B cell (primary cell): Measurements from ENCODE around the gene BDH1. TPM values are rescaled to one million over a fixed set of nuclear protein-coding genes. Genes with fewer than 3 reads are reported as not detected.

Source experiments
- ATAC-seq: fragments of 200-7000 bp; cut with Tn5 transposase; one replicate; pipeline ENCODE4 v1.10.0; 2021; ENCODE audit warnings: low read depth, mild to moderate bottlenecking, moderate number of reproducible peaks, moderate library complexity
- CTCF ChIA-PET: fragments of 350-600 bp; sonication (Branson Sonifier 250); formaldehyde crosslinking; loops from one replicate; lab custom pipeline; 2021; ENCODE audit warnings: antibody characterized with exemption, inconsistent platforms; lab: Charles Lee
- POLR2A ChIA-PET: fragments of 350-600 bp; sonication (Branson Sonifier 250); formaldehyde crosslinking; loops from one replicate; lab custom pipeline; 2021; ENCODE audit warnings: antibody characterized with exemption; lab: Charles Lee
- DNase-seq: peaks from one replicate; pipeline ENCODE4 v3.0.0; 2013
- H2AFZ ChIP-seq: 2 replicates; pipeline ENCODE4 v1.6.1; 2012; ENCODE audit warnings: mild to moderate bottlenecking, low read depth, low read length; ENCODE audit not compliant: insufficient read depth, poor library complexity, severe bottlenecking
- H3K27ac ChIP-seq, 2 donors: 1 replicate in 1 of 2; 2 replicates in 1 of 2; pipeline ENCODE4 v1.5.1; 2012 to 2013; ENCODE audit warnings: low read length in 2 of 2, mild to moderate bottlenecking in 2 of 2, moderate library complexity in 1 of 2
- H3K27me3 ChIP-seq, 4 experiments: fragments of 200-600 bp in 1 of 4; sonication (generic) in 1 of 4; replicated peaks in 1 of 4; 1 replicate in 2 of 4; 2 replicates in 2 of 4; pipeline versions ENCODE4 v1.6.1 to v1.7.0; 2013 to 2016; ENCODE audit warnings: low read length in 3 of 4, mild to moderate bottlenecking in 2 of 4, mixed read lengths in 1 of 4, moderate library complexity in 1 of 4; ENCODE audit not compliant: insufficient read depth in 4 of 4, control insufficient read depth in 3 of 4; ENCODE audit errors: control extremely low read depth in 1 of 4
- H3K36me3 ChIP-seq, 2 experiments: replicated peaks in 1 of 2; 1 replicate in 1 of 2; 2 replicates in 1 of 2; pipeline versions ENCODE4 v1.6.1 to v1.7.1; 2013; ENCODE audit warnings: low read length in 1 of 2; ENCODE audit not compliant: insufficient read depth in 2 of 2, control insufficient read depth in 1 of 2; ENCODE audit errors: control extremely low read depth in 1 of 2, extremely low read depth in 1 of 2
- H3K4me1 ChIP-seq, 2 donors: fragments of 200-600 bp in 1 of 2; sonication (generic) in 1 of 2; 1 replicate in 1 of 2; 2 replicates in 1 of 2; pipeline versions ENCODE4 v1.5.1 to v1.6.1; 2013 to 2017; ENCODE audit warnings: low read length in 2 of 2; ENCODE audit not compliant: control insufficient read depth in 2 of 2, insufficient read depth in 2 of 2
- H3K4me2 ChIP-seq: replicated peaks from 2 replicates; pipeline ENCODE3; 2012; ENCODE audit warnings: mild to moderate bottlenecking, low read depth, low read length; ENCODE audit not compliant: poor library complexity, severe bottlenecking
- H3K4me3 ChIP-seq, 5 experiments: fragments of 200-600 bp in 1 of 5; sonication (generic) in 1 of 5; 1 replicate in 3 of 5; 2 replicates in 2 of 5; pipeline versions ENCODE4 v1.5.1 to v1.7.0; 2011 to 2016; ENCODE audit warnings: low read length in 4 of 5, mild to moderate bottlenecking in 4 of 5, low read depth in 2 of 5, control low read depth in 1 of 5, moderate library complexity in 1 of 5; ENCODE audit not compliant: insufficient read depth in 1 of 5; ENCODE audit errors: control extremely low read depth in 1 of 5, extremely low read depth in 1 of 5
- H3K79me2 ChIP-seq: fragments of 200-600 bp; sonication (generic); one replicate; pipeline ENCODE4 v1.6.0; 2016; ENCODE audit warnings: low read length; ENCODE audit not compliant: control insufficient read depth, insufficient read depth
- H3K9ac ChIP-seq: fragments of 200-600 bp; sonication (generic); 2 replicates; pipeline ENCODE4 v1.6.1; 2017; ENCODE audit warnings: mild to moderate bottlenecking, low read length, moderate library complexity
- H3K9me3 ChIP-seq, 3 donors: one replicate each; pipeline versions ENCODE4 v1.6.1 to v1.7.1; 2013; ENCODE audit warnings: low read length in 2 of 3; ENCODE audit not compliant: control insufficient read depth in 2 of 3, insufficient read depth in 1 of 3; ENCODE audit errors: control extremely low read depth in 1 of 3
- H4K20me1 ChIP-seq: 2 replicates; pipeline ENCODE4 v1.6.0; 2012; ENCODE audit warnings: mild to moderate bottlenecking, low read length; ENCODE audit not compliant: insufficient read depth, control insufficient read depth, poor library complexity, severe bottlenecking
- H3K27ac Mint-ChIP-seq: one replicate; pipeline ENCODE4 v1.8.0; 2021; ENCODE audit warnings: mixed read lengths
- H3K27me3 Mint-ChIP-seq: one replicate; pipeline ENCODE4 v1.8.0; 2021; ENCODE audit warnings: mixed read lengths
- H3K4me1 Mint-ChIP-seq: one replicate; pipeline ENCODE4 v1.8.0; 2021; ENCODE audit warnings: mixed read lengths
- H3K4me3 Mint-ChIP-seq: one replicate; pipeline ENCODE4 v1.8.0; 2021; ENCODE audit warnings: mixed read lengths
- H3K9me3 Mint-ChIP-seq: one replicate; pipeline ENCODE4 v1.8.0; 2022; ENCODE audit warnings: mixed read lengths; ENCODE audit not compliant: insufficient read depth
- CTCF ChIP-seq: fragments of 200-600 bp; IDR thresholded peaks from one replicate; pipeline ENCODE4 v1.8.0; 2022; ENCODE audit warnings: antibody characterized with exemption, mild to moderate bottlenecking
- EZH2 ChIP-seq: IDR thresholded peaks from 2 replicates; pipeline ENCODE4 v1.6.1; 2012; ENCODE audit warnings: borderline replicate concordance, low read depth, mild to moderate bottlenecking, moderate library complexity, low read length; ENCODE audit not compliant: insufficient read depth, poor library complexity, severe bottlenecking
- WGBS: methylation state at CpG from one replicate; pipeline ENCODE4 v1.1.5; 2013; ENCODE audit warnings: missing lambda C conversion rate; ENCODE audit not compliant: insufficient coverage; 5-methylcytosine and 5-hydroxymethylcytosine counted together
- intact Hi-C: fragments of 100-400 bp; cut with micrococcal nuclease; formaldehyde crosslinking; loops from one replicate; pipeline ENCODE4 v1.10.0; 2022
- polyA plus RNA-seq: library from polyadenylated mRNA; depleted of rRNA; stranded (reverse); fragments of >200 nt; gene quantifications from 2 replicates; pipeline ENCODE4 v1.2.3, GENCODE V29; 2012
- total RNA-seq, 2 donors: library from RNA; stranded (reverse); fragments of 120-200 nt in 1 of 2; gene quantifications; 1 replicate in 1 of 2; 2 replicates in 1 of 2; pipeline versions ENCODE4 v1.2.3 to v1.2.4, GENCODE V29; 2013 to 2022

Gene BDH1
- total and polyA plus RNA-seq, 2 donors (not counting 1 experiment from before 2014, with no cell fraction given), result 21.1 to 59.3 TPM

DNA sequence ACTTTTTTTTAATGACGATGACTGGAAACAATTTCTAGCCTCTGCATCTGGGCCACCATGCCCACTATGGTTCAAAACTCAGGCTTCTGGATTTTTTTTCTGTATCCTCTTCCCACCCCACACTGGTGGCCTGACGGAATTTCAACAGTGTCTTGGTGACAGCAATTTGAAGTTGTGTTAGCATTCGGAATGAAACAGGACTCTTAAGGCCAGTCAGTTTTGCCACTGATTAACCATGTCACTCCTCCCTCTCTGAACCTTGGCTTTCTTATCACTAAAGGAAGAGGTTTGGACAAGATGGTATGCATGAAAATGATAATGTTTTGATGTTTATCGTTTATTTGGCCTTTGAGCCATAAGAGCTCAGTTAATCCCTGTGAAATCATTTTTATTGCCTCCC is 41.6 kb upstream of the BDH1 start:
- Mint-ChIP-seq H3K4me3 (no peak overlapping the region), H3K9me3 (no peaks in the 10 kb centered on the region), H3K4me1 (peaks cover 8% of the 10 kb centered on the region), H3K27me3 (peaks cover 7% of the 10 kb centered on the region), H3K27ac (no peak overlapping the region)
- Histone ChIP-seq H3K9me3 (no peaks in the 10 kb centered on the region), H3K36me3 (no peaks in the 10 kb centered on the region), H3K79me2 (no peaks in the 10 kb centered on the region), H3K27me3 (no peaks in the 10 kb centered on the region), H3K27ac (no peak overlapping the region), H3K9ac (no peak overlapping the region), H3K4me2 (no peak overlapping the region), H3K4me1 (peaks cover 0 to 8% of the 10 kb centered on the region in 2 donors), H4K20me1 (no peaks in the 10 kb centered on the region), H2AFZ (no peak overlapping the region), H3K4me3 (no peak overlapping the region)
- POLR2A ChIA-PET, result no interaction called here
- CTCF ChIA-PET, result interaction anchor here (0.5 to 4.5 kb wide), 3 partner anchors 29 to 206 kb away, joined by 3 to 49 read pairs (median 6); no protein-coding TSS in a partner anchor
- intact Hi-C loops, result no loop called here
- DNase-seq (no peak), ATAC-seq (no peak)
- TF ChIP-seq CTCF, result no peak
- no peak for TF ChIP-seq EZH2
- 100% methylated on average over 1 of the region's 4 CpGs for WGBS

DNA sequence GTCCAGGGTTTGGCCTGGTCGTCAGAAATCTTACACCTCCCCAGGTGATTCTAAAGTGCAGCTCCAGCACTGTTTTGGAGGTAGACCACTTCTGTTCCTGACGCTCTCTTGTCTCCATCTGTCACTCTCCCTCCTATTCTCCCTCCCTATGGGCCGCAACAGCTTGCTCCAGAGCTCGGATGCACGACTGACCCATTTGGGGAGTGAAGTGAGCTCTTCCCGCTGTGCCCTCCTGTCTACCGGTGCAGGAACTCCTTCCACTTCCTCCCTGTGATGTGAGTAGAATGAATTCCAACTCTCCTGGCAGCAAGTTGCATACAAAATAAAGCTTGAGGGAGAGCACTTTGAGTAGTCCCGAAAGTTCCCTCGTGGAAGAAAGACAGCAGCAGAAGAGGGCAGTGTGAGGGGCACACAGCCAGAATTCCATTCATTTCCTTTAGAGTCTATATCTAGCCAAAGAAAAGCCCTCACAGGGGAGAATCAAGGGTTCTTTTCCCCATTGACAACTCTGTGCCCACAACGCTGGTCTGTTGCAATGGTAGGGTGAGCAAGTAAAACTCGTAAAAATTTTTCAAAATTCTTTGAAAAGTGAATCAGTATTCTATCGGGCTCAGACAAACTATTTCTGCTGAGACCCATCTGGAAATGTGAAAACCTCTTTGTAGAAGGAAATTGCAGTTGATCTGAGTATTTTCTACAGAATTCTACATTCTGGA is 39.9 kb upstream of the BDH1 start:
- Histone ChIP-seq H4K20me1 (no peaks in the 10 kb centered on the region), H3K4me2 (no peak overlapping the region), H3K9me3 (no peaks in the 10 kb centered on the region), H3K27me3 (peaks cover 0 to 3% (median 0%) of the 10 kb centered on the region in 4 experiments), H3K4me1 (peaks cover 0 to 8% of the 10 kb centered on the region in 2 donors), H3K36me3 (no peaks in the 10 kb centered on the region), H3K27ac (no peak overlapping the region), H2AFZ (no peak overlapping the region), H3K4me3 (no peak overlapping the region), H3K9ac (no peak overlapping the region), H3K79me2 (no peaks in the 10 kb centered on the region)
- no peak for TF ChIP-seq EZH2
- no peak for TF ChIP-seq CTCF
- 81% methylated on average over 5 of the region's 12 CpGs for WGBS
- ChIA-PET POLR2A (interaction anchor here (0.7 kb wide), 1 partner anchor 19 kb away, joined by 5 read pairs; no protein-coding TSS in a partner anchor), CTCF (interaction anchor here (0.7 kb wide), 1 partner anchor 375 kb away, joined by 4 read pairs; no protein-coding TSS in a partner anchor)
- H3K9me3 Mint-ChIP-seq, result no peaks in the 10 kb centered on the region
- ATAC-seq, result no peak
- peaks cover 11% of the 10 kb centered on the region for H3K27me3 Mint-ChIP-seq
- peaks cover 10% of the 10 kb centered on the region for H3K4me1 Mint-ChIP-seq
- intact Hi-C loops, result no loop called here
- H3K4me3 Mint-ChIP-seq, result no peak overlapping the region
- H3K27ac Mint-ChIP-seq, result no peak overlapping the region
- no peak for DNase-seq
